ENCODE data around the gene FLNC.

DNA sequence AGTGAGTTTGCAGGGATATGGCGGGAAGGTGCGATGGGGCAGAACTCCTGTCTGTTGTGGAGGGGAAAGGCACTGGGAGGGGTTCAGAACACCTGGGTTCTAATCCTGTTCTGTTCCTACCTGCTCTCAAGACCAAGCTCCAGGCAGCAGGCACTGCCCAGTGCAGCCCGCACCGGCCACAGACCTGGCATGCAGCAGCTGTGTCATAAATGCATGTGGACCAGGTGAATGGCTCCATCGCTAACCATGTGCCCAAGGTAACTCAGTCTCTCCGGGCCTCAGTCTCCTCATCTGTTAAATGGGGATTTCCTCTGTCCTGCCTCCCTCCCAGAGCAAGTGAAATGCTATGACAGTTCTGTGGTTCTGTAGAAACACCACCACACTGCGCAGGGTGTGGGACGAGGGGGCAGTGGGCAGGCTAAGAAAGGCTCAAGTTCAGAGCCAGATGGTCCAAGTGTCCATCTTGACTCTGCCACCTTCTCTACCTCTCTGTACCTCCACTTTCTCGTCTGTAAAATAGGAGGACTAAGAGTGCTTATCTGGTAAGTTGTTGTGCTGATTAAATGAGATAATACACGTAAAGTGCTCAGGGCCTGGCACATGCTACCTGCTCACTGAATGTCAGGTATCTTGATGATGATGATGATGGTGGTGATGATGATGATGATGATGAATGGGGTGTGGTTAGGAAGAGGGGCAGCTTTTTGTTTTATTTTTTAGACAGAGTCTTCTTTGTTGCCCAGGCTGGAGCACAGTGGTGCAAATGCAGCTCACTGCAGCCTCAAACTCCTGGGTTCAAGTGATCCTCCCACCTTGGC, 55.4 kb downstream of the FLNC start:
- no peak for TF ChIP-seq TAF1 (IDR thresholded peaks at IDR 0.05; ENCODE audit: low read depth)
- TF ChIP-seq REST (IDR thresholded peaks at IDR 0.05; ENCODE audit: borderline replicate concordance), result no peak
- no peak for TF ChIP-seq MXI1 (conservative IDR thresholded peaks at IDR 0.05; ENCODE audit: poor library complexity, severe bottlenecking)
- TF ChIP-seq, protein P1, sequence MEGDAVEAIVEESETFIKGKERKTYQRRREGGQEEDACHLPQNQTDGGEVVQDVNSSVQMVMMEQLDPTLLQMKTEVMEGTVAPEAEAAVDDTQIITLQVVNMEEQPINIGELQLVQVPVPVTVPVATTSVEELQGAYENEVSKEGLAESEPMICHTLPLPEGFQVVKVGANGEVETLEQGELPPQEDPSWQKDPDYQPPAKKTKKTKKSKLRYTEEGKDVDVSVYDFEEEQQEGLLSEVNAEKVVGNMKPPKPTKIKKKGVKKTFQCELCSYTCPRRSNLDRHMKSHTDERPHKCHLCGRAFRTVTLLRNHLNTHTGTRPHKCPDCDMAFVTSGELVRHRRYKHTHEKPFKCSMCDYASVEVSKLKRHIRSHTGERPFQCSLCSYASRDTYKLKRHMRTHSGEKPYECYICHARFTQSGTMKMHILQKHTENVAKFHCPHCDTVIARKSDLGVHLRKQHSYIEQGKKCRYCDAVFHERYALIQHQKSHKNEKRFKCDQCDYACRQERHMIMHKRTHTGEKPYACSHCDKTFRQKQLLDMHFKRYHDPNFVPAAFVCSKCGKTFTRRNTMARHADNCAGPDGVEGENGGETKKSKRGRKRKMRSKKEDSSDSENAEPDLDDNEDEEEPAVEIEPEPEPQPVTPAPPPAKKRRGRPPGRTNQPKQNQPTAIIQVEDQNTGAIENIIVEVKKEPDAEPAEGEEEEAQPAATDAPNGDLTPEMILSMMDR (IDR thresholded peaks at IDR 0.05; ENCODE audit: poor library complexity, severe bottlenecking), result no peak
- no peak for TF ChIP-seq POLR2AphosphoS5 (IDR thresholded peaks at IDR 0.05)
